Keratinocyte (primary cell): ENCODE results near the gene ANAPC2.

Source experiments
- CTCF ChIP-seq, 3 experiments: IDR thresholded peaks in 1 of 3; conservative IDR thresholded peaks in 1 of 3; optimal IDR thresholded peaks in 1 of 3; 2 replicates in 2 of 3; 3 replicates in 1 of 3; pipeline versions ENCODE3 to v1.5.1; 2011; ENCODE audit warnings: low read length in 3 of 3, mild to moderate bottlenecking in 3 of 3, moderate library complexity in 2 of 3, control low read depth in 1 of 3, inconsistent platforms in 1 of 3; ENCODE audit not compliant: insufficient read depth in 2 of 3; ENCODE audit errors: extremely low read depth in 1 of 3
- EZH2 ChIP-seq: IDR thresholded peaks from one replicate; pipeline ENCODE4 v1.6.1; 2012; ENCODE audit warnings: inconsistent platforms, mild to moderate bottlenecking, low read length, moderate library complexity

DNA sequence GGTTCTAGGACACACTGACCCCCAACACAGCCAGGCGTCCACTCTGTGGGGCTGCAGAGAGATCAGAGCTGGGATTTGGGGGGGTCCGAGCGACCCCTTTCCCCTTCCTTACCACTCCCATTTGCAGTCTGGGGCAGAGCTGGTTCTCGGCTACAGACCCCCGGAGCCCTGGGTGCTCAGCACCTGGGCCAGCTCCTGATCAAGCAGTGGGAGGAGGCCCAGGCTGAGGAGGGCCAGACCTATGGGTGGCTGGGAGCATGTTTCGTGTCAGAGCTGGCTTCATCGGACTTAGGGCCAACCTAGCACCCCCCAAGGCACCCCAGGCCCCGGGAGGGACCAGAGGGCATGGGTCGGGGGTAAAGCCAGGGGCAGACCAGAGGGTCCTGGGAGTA lies 41.8 kb downstream of the ANAPC2 start:
- TF ChIP-seq CTCF (optimal IDR thresholded peaks at IDR 0.05 in 1 of 3, IDR thresholded peaks at IDR 0.05 in 1 of 3, conservative IDR thresholded peaks at IDR 0.05 in 1 of 3; ENCODE audit: extremely low read depth in 1 of 3, insufficient read depth in 2 of 3, low read length in 3 of 3) (no peak), EZH2 (no peak)
